ENCODE results near the gene TP53BP2.
"Not testable (repeated sequence)": the region's sequence is repeated elsewhere in the genome, so short reads cannot be mapped to it uniquely, and the experiment has no call there.

The TP53BP2 gene, protein sequence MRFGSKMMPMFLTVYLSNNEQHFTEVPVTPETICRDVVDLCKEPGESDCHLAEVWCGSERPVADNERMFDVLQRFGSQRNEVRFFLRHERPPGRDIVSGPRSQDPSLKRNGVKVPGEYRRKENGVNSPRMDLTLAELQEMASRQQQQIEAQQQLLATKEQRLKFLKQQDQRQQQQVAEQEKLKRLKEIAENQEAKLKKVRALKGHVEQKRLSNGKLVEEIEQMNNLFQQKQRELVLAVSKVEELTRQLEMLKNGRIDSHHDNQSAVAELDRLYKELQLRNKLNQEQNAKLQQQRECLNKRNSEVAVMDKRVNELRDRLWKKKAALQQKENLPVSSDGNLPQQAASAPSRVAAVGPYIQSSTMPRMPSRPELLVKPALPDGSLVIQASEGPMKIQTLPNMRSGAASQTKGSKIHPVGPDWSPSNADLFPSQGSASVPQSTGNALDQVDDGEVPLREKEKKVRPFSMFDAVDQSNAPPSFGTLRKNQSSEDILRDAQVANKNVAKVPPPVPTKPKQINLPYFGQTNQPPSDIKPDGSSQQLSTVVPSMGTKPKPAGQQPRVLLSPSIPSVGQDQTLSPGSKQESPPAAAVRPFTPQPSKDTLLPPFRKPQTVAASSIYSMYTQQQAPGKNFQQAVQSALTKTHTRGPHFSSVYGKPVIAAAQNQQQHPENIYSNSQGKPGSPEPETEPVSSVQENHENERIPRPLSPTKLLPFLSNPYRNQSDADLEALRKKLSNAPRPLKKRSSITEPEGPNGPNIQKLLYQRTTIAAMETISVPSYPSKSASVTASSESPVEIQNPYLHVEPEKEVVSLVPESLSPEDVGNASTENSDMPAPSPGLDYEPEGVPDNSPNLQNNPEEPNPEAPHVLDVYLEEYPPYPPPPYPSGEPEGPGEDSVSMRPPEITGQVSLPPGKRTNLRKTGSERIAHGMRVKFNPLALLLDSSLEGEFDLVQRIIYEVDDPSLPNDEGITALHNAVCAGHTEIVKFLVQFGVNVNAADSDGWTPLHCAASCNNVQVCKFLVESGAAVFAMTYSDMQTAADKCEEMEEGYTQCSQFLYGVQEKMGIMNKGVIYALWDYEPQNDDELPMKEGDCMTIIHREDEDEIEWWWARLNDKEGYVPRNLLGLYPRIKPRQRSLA

DNA sequence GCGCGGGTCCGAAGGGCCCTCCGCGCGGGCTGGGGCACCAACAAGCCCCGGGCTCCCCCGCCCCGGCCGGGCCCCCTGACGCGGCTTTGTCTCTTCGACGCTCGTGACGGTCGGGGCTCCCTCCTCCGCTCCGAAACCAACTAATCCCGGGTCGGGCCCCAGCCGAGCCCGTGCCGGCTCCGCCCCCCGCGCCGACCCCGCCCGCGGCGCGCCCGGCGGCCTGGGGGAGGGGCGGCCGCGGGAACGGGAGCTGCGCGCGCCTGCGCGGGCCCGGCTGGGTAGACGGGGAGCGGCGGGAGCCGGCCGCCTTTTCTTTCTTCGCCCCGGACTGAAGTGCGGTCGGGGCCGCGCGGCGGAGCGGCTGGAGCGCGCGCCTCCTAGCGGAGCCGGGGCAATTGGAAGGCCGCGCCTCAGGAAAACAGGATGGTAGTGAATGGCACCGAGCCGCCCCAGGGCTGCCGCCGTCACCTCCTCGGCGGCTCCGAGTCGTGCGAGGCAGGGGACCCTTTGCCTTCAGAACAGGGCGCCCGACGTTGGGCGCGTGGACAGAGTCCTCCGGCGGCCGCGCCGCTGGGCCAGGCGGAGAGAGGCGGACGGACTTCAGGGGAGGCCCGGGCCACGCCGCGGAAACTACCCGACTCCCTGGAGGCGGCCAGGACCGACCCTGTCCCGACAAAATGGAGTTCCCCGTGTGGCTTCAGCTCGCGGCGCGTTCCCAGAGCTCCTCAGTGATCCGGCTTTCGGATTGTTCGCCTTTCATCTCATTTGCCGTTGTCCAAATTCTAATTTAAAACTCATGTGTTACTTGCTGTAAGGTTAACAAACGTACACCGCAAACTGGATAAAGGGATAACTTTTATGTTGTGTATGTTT is at the start of gene TP53BP2:
Gene TP53BP2, minus strand, starts transcription at position 138 of the 873 bp plus-strand sequence. CDS start 267 bp downstream, outside the sequence.
- peak; percentile 79 for DNase-seq

- DNase-seq, result not testable (repeated sequence)
Observed at GRCh38 chr1:223890494-223890893, 44.7 kb upstream of the TP53BP2 start.

GRCh38 chr1:223889319-223889718 is 43.6 kb upstream of the TP53BP2 start:
- not testable (repeated sequence) for DNase-seq

- DNase-seq, result no peak
Observed at GRCh38 chr1:223887747-223888418, 42.1 kb upstream of the TP53BP2 start.

- DNase-seq, result no peak
Observed at GRCh38 chr1:223886516-223886921, 40.8 kb upstream of the TP53BP2 start.

DNA sequence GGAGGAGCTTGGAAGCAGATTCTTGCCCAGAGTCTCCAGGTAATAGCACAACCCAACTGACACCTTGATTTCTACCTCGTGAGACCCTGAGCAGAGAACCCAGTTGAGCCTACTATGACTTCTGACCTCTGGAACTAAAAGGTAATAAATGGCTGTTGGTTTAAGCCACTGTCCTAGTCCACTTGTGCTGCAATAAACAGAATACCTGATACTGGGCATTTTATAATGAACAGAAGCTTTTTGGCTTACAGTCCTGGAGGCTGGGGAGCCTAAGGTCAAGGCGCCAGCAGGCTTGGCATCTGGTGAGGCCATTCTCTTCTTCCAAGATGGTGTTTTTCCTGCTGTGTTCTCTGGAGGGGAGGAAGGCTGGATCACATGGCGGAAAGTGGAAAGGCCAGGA is 39.9 kb upstream of the TP53BP2 start:
- no peak for DNase-seq

- DNase-seq, result no peak
Observed at GRCh38 chr1:223878598-223879325, 33.0 kb upstream of the TP53BP2 start.

DNA sequence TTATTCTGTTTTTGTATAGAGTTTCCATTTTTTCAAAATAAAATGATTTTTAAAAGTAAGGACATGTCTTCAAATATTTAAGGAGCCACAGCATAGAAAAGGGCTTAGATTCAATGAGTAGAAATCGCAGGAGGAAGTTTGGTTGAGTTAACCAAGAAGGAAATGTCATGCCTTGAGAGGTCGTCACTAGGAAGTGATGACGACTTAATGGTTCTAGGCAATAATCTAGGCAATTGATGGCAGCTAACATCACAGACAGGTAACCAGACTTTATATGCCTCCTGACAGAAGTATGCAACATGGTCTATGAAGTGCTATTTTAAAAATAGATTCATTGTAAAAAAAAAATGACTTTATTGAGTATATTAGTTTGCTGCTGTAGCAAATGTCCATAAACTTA is 32.1 kb upstream of the TP53BP2 start:
- DNase-seq, result no peak

DNA sequence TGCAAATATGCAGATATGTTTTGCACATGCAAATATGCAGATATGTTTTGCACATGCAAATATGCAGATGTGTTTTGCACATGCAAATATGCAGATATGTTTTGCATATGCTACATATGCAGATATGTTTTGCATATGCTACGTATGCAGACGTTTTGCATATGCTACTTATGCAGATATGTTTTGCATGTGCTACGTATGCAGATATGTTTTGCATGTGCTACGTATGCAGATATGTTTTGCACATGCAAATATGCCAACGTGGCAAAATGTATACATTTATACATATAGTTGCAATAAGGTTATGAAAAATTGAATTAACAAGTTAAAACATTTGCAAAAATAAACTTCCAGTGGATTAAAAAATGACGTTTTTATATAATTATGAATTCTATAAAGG is 30.8 kb upstream of the TP53BP2 start:
- DNase-seq, result no peak

- no peak for DNase-seq
Observed at GRCh38 chr1:223873044-223873443, 27.3 kb upstream of the TP53BP2 start.

- DNase-seq, result no peak
Observed at GRCh38 chr1:223872308-223872901, 26.7 kb upstream of the TP53BP2 start.

DNA sequence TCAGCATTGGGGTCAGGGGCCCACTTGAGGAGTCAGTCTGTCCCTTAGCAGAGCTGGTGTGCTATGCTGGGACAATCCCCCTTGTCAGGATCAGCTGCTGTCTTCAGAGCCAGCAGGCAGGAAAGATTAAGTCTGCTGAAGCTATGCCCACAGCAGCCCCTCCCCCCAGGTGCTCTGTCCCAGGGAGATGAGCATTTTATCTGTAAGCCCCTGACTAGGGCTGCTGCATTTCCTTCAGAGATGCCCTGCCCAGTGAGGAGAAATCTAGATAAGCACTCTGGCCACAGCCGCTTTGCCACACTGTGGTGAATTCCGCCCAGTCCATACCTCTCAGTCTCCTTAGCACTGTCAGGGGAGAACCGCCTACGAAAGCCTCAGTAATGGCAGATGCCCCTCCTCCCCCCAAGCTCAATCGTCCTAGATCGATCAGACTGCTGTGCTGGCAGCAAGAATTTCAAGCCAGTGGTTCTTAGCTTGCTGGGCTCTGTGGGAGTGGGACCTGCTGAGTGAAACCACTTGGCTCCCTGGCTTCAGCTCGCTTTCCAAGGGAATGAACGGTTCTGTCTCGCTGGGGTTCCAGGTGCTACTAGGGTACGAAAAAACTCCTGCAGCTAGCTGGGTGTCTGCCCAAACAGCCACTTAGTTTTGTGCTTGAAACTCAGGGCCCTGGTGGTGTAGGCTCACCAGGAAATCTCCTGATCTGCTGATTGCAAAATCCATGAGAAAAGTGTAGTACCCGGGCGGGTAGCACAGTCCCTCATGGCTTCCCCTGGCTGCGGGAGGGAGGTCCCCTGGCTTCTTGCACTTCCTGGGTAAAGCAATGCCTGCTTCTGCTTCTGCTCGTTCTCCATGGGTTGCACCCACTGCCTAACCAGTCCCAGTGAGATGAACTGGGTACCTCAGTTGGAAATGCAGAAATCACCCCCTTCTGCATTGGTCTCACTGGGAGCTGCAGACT is 25.1 kb upstream of the TP53BP2 start:
- DNase-seq, result no peak

- DNase-seq, result not testable (repeated sequence)
Observed at GRCh38 chr1:223864599-223865368, 19.0 kb upstream of the TP53BP2 start.

DNA sequence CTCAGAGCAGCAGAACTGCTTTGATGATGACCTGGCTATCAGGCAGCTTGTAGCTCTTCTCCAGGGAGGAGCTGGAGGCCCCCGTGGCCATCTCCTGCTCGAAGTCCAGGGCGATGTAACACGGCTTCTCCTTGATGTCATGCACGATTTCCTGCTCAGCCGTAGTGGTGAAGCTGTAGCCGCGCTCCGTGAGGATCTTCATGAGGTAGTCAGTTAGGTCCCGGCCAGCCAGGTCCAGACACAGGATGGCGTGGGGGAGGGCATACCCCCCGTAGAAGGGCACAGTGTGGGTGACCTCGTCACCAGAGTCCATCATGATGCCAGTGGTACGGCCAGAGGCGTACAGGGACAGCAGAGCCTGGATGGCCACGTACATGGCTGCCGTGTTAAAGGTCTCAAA is 18.3 kb upstream of the TP53BP2 start:
- no peak for DNase-seq

GRCh38 chr1:223861904-223862303 is 16.2 kb upstream of the TP53BP2 start:
- DNase-seq, result no peak

DNA sequence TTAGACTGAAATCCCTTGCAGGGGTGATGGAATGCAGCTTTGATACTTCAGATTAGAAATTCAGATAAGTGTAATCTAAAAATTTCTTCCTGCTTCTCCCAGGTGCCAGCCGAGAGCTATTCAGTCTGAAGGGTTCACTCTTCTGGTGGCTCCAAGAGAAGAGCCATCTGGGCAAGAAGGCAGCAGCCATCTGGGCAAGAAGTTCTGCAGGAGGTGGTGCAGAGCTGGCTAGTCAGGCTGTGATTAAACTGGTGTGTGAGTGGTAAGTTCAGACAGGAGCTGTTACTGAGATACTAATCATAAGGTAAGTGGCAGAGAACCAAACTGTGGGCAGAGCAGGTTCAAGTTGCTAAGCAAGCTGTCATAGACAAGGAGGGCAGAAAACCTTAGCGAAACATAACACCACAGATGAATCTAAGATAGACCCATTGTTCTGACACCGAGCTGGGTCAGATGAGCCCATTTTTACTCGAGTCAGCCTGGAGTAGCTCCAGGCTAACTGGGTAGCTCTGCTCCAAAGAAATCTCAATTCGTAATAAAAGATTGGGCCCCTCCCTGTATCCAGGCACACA is 14.4 kb upstream of the TP53BP2 start:
- DNase-seq, result no peak

GRCh38 chr1:223859058-223859457 is 13.3 kb upstream of the TP53BP2 start:
- no peak for DNase-seq

GRCh38 chr1:223856386-223856785 is 10.6 kb upstream of the TP53BP2 start:
- no peak for DNase-seq
